GM23248 (cell line): ENCODE results near the gene GABRG3. TPM values are rescaled to one million over a fixed set of nuclear protein-coding genes. Genes with fewer than 3 reads are reported as not detected.

Experiments
- DNase-seq: peaks from one replicate; pipeline ENCODE4 v3.0.0-alpha.2; 2015
- H2AFZ ChIP-seq: fragments of 200-600 bp; sonication (generic); 2 replicates; pipeline ENCODE4 v1.6.1; 2016; ENCODE audit warnings: antibody characterized with exemption
- H3F3A ChIP-seq: fragments of 200-600 bp; sonication (generic); 2 replicates; pipeline ENCODE4 v1.6.1; 2016; ENCODE audit warnings: mild to moderate bottlenecking, antibody characterized with exemption, mixed run types; ENCODE audit not compliant: insufficient read depth
- H3K27ac ChIP-seq: fragments of 200-600 bp; sonication (generic); 2 replicates; pipeline ENCODE4 v1.5.1; 2016; ENCODE audit warnings: mild to moderate bottlenecking
- H3K27me3 ChIP-seq: fragments of 200-600 bp; sonication (generic); replicated peaks from 2 replicates; pipeline ENCODE4 v1.6.1; 2016; ENCODE audit warnings: mild to moderate bottlenecking; ENCODE audit not compliant: insufficient read depth
- H3K36me3 ChIP-seq: fragments of 200-600 bp; sonication (generic); 2 replicates; pipeline ENCODE4 v1.6.1; 2016; ENCODE audit warnings: low read depth, mild to moderate bottlenecking
- H3K4me1 ChIP-seq: fragments of 200-600 bp; sonication (generic); 2 replicates; pipeline ENCODE4 v1.6.1; 2016; ENCODE audit warnings: mild to moderate bottlenecking; ENCODE audit not compliant: insufficient read depth
- H3K4me2 ChIP-seq: fragments of 200-600 bp; sonication (generic); one replicate; pipeline ENCODE4 v1.6.1; 2016; ENCODE audit warnings: mild to moderate bottlenecking; ENCODE audit not compliant: unreplicated experiment
- H3K4me3 ChIP-seq: fragments of 200-600 bp; sonication (generic); 2 replicates; pipeline ENCODE4 v1.5.1; 2016; ENCODE audit warnings: mild to moderate bottlenecking
- H3K79me2 ChIP-seq: fragments of 200-600 bp; sonication (generic); 2 replicates; pipeline ENCODE4 v1.6.1; 2016; ENCODE audit warnings: mild to moderate bottlenecking; ENCODE audit not compliant: insufficient read depth
- H3K9ac ChIP-seq: fragments of 200-600 bp; sonication (generic); 2 replicates; pipeline ENCODE4 v1.6.1; 2016; ENCODE audit warnings: mild to moderate bottlenecking
- H3K9me2 ChIP-seq: fragments of 200-600 bp; sonication (generic); 2 replicates; pipeline ENCODE4 v1.6.1; 2016; ENCODE audit warnings: mixed run types, mild to moderate bottlenecking, moderate library complexity; ENCODE audit not compliant: insufficient read depth
- H3K9me3 ChIP-seq: fragments of 200-600 bp; sonication (generic); one replicate; pipeline ENCODE4 v1.6.1; 2017; ENCODE audit warnings: low read depth
- H4K20me1 ChIP-seq: fragments of 200-600 bp; sonication (generic); 2 replicates; pipeline ENCODE4 v1.6.0; 2016; ENCODE audit not compliant: insufficient read depth
- EZH2 ChIP-seq: fragments of 200-600 bp; sonication (generic); IDR thresholded peaks from 2 replicates; pipeline ENCODE4 v1.6.1; 2018; ENCODE audit warnings: antibody characterized with exemption, mild to moderate bottlenecking; ENCODE audit not compliant: insufficient read depth, poor library complexity, severe bottlenecking
- EZH2phosphoT487 ChIP-seq: fragments of 200-600 bp; sonication (generic); IDR thresholded peaks from 2 replicates; pipeline ENCODE4 v1.6.1; 2018; ENCODE audit warnings: antibody characterized with exemption, moderate library complexity, mild to moderate bottlenecking, low read depth; ENCODE audit not compliant: insufficient read depth
- WGBS, 2 experiments: methylation state at CpG; one replicate each; pipeline ENCODE4 v1.1.6; 2015 to 2017; ENCODE audit warnings: low lambda C conversion rate in 2 of 2, low coverage in 1 of 2; ENCODE audit errors: missing lambda C conversion rate in 2 of 2; 5-methylcytosine and 5-hydroxymethylcytosine counted together
- in situ Hi-C: fragments of 300-500 bp; cut with MboI; formaldehyde crosslinking; loops from 2 replicates; pipeline ENCODE4 v1.15.0; 2020
- polyA plus RNA-seq: library from polyadenylated mRNA; unstranded; fragments of >200 nt; fragmentation: Nextera tagmentation; extraction: Ambion mirVana; gene quantifications from 2 replicates; pipeline ENCODE4 v1.2.1, GENCODE V29; 2016
- total RNA-seq: library from RNA; depleted of rRNA; stranded (reverse); fragments of >200 nt; shearing (Covaris generic); gene quantifications from 2 replicates; pipeline ENCODE4 v1.2.3, GENCODE V29; 2014

GABRG3 gene
- total and polyA plus RNA-seq, 2 experiments from 2014 or later, result not detected

- Histone ChIP-seq H3K27me3 (0 out of 2 replicates have a peak, but pooled peaks cover 3% of the 10 kb centered on the region), H3K27ac (no peak overlapping the region), H3K36me3 (no peaks in the 10 kb centered on the region), H3K4me1 (no peaks in the 10 kb centered on the region), H3K4me3 (no peak overlapping the region), H4K20me1 (no peaks in the 10 kb centered on the region), H3K79me2 (no peaks in the 10 kb centered on the region), H3K9me3 (no peaks in the 10 kb centered on the region), H3K9me2 (no peaks in the 10 kb centered on the region), H3K4me2 (no peak overlapping the region), H3K9ac (no peak overlapping the region), H3F3A (no peaks in the 10 kb centered on the region), H2AFZ (no peak overlapping the region)
- WGBS, 2 experiments, result 26 to 29% methylated on average over 10 of the region's 10 CpGs
- no peak for DNase-seq
- TF ChIP-seq EZH2 (no peak), EZH2phosphoT487 (no peak)
- in situ Hi-C loops, result no loop called here
Measured at GRCh38 chr15:27081676-27082418, 110.9 kb downstream of the GABRG3 start.

DNA sequence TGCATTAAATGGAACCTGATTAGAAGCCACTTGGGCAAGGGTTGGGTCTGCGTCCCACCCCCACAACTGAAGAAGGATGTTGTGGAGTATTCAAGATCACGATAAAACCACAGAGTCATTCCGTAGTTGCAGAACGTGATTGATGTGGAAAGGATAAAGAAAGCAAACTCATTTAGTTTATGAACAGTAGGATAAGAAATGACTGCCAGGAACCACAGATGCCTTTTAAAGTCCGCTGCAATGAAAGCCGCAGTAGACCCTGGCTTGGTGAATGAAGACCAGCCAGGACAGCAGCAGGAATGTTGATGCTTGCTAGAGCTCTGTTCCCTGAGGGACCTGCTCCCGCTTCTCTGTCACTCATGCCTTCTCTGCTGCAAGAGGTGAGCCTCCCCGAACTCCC lies 111.5 kb downstream of the GABRG3 start:
- no peak overlapping the region for H3K9ac ChIP-seq
- in situ Hi-C loops, result no loop called here
- no peaks in the 10 kb centered on the region for H3K9me3 ChIP-seq
- H3K4me3 ChIP-seq, result no peak overlapping the region
- H3K9me2 ChIP-seq, result no peaks in the 10 kb centered on the region
- H2AFZ ChIP-seq, result no peak overlapping the region
- H3K27me3 ChIP-seq, result 0 out of 2 replicates have a peak, but pooled peaks cover 3% of the 10 kb centered on the region
- DNase-seq, result no peak
- TF ChIP-seq EZH2 (no peak), EZH2phosphoT487 (no peak)
- H3F3A ChIP-seq, result no peaks in the 10 kb centered on the region
- no peak overlapping the region for H3K27ac ChIP-seq
- no peaks in the 10 kb centered on the region for H4K20me1 ChIP-seq
- H3K79me2 ChIP-seq, result no peaks in the 10 kb centered on the region
- H3K4me2 ChIP-seq, result no peak overlapping the region
- no peaks in the 10 kb centered on the region for H3K36me3 ChIP-seq
- H3K4me1 ChIP-seq, result no peaks in the 10 kb centered on the region
- 16% methylated on average over 8 of the region's 8 CpGs for WGBS, 2 experiments

DNA sequence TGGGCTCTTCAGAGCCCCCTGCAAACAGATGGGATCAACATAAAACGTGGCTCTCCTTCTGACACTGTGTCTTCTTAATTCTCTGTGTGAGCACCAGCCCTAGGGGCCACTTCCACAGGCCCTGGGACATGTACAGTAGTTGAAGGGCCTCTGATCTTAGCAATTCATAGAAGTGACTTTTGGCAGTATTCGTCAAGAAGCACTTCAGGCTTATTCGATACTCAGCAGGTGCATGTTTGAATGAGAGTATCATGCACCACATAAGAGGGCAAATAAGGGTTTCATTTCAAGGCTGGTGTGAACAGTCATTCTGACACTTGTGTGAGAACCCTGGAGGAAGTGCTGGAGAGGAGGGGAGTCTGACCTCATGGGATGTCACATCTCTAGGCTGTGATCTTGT lies 113.9 kb downstream of the GABRG3 start:
- no peak overlapping the region for H3K9ac ChIP-seq
- WGBS, 2 experiments, result 27 to 30% methylated on average over 3 of the region's 3 CpGs

GRCh38 chr15:27086149-27086548 lies 115.2 kb downstream of the GABRG3 start:
- no peaks in the 10 kb centered on the region for H3K4me1 ChIP-seq
- no peak for TF ChIP-seq EZH2
- no peak for TF ChIP-seq EZH2phosphoT487
- no peaks in the 10 kb centered on the region for H3K79me2 ChIP-seq
- no peak overlapping the region for H3K9ac ChIP-seq
- no peak for DNase-seq
- H3K36me3 ChIP-seq, result no peaks in the 10 kb centered on the region
- 0 out of 2 replicates have a peak, but pooled peaks cover 4% of the 10 kb centered on the region for H3F3A ChIP-seq
- no peaks in the 10 kb centered on the region for H3K9me3 ChIP-seq
- H2AFZ ChIP-seq, result no peak overlapping the region
- H3K27me3 ChIP-seq, result 0 out of 2 replicates have a peak, but pooled peaks cover 3% of the 10 kb centered on the region
- H3K4me3 ChIP-seq, result no peak overlapping the region
- in situ Hi-C loops, result no loop called here
- no peak overlapping the region for H3K27ac ChIP-seq
- no peaks in the 10 kb centered on the region for H4K20me1 ChIP-seq
- no peak overlapping the region for H3K4me2 ChIP-seq
- no peaks in the 10 kb centered on the region for H3K9me2 ChIP-seq
- WGBS, 2 experiments, result 24 to 28% methylated on average over 5 of the region's 5 CpGs

More for the DNA sequence above, 113.9 kb downstream of the GABRG3 start:
- Histone ChIP-seq H3K4me2 (no peak overlapping the region), H3F3A (no peaks in the 10 kb centered on the region), H3K9me3 (no peaks in the 10 kb centered on the region), H3K79me2 (no peaks in the 10 kb centered on the region), H3K4me1 (no peaks in the 10 kb centered on the region), H3K27ac (no peak overlapping the region), H3K9me2 (no peaks in the 10 kb centered on the region), H2AFZ (no peak overlapping the region), H3K36me3 (no peaks in the 10 kb centered on the region), H3K4me3 (no peak overlapping the region), H3K27me3 (0 out of 2 replicates have a peak, but pooled peaks cover 3% of the 10 kb centered on the region), H4K20me1 (no peaks in the 10 kb centered on the region)
- DNase-seq, result no peak
- TF ChIP-seq EZH2phosphoT487, result no peak
- TF ChIP-seq EZH2, result no peak
- in situ Hi-C loops, result no loop called here
